Dermis blood vessel endothelial cell (primary cell): Measurements from ENCODE around the gene EXOSC3. TPM values are rescaled to one million over a fixed set of nuclear protein-coding genes. Genes with fewer than 3 reads are reported as not detected.
"Not testable (repeated sequence)": the region's sequence is repeated elsewhere in the genome, so short reads cannot be mapped to it uniquely, and the experiment has no call there.

Experiments used
- DNase-seq: peaks from one replicate; pipeline ENCODE4 v3.0.0; 2010
- total RNA-seq: library from RNA; depleted of rRNA; stranded (reverse); fragments of >200 nt; gene quantifications from 2 replicates; pipeline ENCODE4 v1.2.3, GENCODE V29; 2014

EXOSC3 gene
- total RNA-seq: 28.7 and 29.4 TPM in 2 replicates

DNA sequence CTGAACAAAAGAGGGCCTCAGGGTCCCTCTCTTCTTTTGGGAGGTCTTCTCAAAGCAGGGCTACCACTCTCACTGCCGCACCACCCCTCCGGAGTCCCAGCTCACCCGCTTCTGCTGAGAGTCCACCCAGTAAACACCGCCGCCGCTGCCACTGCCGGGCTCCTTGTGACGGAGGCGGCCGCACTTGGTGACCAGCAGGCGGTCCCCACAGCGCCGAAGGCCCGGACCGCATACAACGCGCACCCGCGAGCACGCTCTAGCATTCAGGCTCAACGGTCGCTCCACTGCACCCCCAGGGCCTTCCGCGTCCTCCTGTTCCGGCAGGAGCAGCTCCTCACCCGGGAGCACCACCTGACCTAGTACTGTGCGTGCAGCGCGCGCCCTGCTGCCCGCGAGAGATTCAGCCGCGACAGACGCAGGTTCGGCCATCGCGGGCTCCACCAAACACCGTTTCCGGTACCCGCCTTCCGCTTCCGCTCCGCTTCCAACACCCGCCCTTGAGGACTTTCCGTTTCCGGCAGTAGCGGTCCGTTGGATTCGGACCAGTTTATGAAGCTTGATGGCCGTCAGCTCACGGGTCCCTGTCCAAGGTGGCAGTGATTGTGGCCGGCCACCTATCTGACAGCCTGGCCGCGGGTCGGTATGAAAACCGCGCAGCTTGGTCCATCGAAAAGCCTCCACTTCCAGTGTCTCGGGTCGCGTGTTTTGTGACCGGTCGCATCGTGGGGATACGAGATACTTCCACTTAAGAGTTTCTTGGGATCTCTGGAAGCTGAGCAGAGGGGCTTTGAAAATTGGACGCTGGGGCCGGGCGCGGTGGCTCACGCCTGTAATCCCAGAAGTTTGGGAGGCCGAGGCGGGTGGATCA lies at the start of gene EXOSC3:
EXOSC3 (minus strand) TSS at position 449 of the 868 bp plus-strand sequence; CDS start at position 429, 20 bp downstream.
- DNase-seq: peak; percentile 93

DNA sequence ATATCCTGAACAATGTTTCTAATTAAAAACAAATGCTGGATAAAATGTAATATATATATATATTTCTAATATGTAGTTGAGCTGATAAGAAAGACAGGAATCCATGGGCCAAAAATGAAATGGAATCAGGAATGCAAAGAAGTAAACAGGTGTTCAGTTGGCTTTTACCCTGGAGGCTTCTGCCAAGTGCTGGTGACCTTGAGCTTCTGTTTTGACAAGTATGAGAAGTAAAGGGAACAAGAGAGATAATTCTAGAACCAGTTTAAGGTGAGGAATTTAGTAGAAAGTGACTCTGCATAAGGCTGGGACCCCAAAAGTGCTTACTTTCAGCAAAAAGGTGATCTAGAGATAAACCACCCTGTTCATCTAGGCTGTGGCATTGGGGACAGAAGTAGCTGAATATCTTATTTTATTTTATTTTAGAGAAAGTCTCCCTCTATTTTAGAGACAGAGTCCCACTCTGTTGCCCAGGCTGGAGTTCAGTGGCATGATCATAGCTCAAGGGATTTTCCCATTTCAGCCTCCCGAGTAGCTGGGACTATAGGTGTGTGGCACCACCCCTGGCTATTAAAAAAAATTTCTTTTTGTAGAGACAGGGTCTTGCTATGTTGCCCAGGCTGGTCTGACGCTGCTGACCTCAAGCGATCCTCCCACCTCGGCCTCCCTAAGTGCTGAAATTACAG lies 42.8 kb upstream of the EXOSC3 start:
- no peak for DNase-seq

DNA sequence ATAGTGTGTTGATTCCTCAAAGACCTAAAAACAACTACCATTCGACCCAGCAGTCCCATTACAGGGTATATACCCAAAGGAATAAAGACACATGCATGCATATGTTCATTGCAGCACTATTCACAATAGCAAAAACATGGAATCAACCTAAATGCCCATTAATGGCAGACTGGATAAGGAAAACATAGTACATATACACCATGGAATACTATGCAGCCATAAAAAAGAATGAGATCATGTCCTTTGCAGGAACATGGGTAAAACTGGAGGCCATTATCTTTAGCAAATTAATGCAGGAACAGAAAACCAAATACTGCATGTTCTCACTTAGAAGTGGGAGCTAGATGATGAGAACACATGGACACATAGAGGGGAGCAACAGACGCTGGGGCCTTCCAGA lies 40.3 kb upstream of the EXOSC3 start:
- DNase-seq: not testable (repeated sequence)

DNA sequence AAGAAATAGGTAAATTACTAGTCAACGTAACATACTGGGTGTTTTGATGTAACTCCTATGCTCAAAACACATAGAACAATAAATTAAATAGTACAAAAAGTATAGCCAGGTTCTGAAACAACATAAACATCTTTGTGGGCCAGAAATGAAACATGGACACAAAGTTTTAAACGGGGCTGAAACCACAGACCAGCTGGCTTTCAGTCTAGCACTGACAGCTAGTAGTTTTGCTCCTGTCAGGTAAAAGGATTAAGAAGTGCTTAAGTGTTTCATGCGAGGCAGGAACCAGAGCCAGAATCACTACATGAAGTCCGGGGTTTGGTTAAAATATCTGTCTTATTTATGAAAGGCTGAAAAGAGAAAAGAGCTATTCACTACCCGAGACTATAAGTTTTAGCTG lies 35.3 kb upstream of the EXOSC3 start:
- no peak for DNase-seq

DNA sequence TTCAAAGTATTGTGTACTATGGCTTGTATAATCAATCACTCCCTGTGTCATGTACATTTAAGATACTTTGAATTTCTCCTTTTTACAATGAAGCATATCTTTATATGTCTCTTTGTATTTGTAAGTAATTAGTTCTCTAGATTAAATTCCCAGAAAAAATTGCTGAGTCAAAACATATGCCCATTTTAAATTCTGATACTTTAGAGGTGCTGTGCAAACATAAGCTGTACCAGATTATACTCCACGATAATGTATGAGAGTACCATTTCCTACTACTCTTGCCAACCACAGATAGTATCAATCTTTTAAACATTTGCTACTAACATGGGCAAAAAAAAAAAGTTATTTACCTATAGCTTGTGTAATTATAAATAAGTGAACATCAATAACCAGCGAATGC lies 34.0 kb upstream of the EXOSC3 start:
- no peak for DNase-seq

DNA sequence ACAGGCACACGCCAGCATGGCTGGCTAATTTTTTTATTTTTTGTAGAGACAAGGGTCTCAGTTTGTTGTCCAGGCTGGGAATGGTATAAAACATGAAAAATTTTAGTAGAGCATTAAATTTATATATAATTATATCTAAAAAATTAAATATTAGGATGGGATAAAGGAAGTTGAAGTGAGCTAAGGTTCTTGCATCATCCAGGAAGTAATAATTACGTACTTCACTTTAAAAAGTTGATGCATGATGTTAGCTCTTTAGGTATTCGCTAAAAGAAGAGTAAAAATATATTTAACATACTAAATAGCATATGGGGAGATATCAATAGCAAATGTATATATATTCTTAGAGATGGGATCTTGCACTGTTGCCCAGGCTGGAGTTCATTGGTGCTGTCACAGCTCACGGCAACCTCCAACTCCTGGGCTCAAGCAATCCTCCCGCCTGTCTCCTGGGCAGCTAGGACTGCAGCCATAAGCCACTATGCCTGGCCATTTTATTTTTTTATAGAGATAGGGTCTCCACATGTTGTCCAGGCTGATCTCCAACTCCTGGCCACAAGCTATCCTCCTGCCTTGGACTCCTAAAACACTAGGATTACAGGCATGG lies 28.0 kb upstream of the EXOSC3 start:
- DNase-seq: no peak

DNA sequence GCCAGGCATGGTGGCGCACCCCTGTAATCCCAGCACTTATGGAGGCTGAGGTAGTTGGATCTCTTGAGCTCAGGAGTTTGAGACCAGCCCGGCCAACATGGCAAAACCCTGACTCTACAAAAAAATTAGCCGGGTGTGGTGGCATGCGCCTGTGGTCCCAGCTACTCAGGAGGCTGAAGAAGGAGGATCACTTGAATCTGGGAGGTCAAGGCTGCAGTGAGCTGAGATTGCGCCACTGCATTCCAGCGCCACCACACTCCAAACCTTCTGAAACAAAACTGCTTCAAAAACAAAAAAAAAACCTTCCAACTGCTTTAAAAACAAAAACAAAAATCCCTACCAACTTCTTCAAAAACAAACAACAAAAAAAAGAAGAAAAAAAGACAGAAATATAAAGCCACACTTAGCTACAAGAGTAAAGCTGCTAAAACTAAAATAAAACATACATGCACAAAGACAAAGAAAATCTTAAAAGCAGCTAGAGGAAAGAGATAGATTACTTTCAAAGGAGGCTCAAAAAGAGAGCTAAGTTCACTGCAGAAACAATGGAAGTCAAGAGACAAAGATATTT lies 27.1 kb upstream of the EXOSC3 start:
- DNase-seq: no peak

DNA sequence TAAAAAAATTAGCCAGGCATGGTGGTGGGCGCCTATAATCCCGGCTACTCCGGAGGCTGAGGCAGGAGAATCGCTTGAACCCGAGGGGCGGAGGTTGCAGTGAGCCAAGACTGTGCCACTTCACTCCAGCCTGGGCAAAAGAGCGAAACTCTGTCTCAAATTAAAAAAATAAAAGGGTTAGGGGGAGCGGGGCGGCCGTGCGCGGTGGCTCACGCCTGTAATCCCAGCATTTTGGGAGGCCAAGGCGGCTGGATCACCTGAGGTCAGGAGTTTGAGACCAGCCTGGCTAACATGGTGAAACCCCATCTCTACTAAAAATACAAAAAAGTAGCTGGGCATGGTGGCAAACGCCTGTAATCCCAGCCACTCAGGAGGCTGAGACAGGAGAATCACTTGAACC lies 24.8 kb upstream of the EXOSC3 start:
- not testable (repeated sequence) for DNase-seq

DNA sequence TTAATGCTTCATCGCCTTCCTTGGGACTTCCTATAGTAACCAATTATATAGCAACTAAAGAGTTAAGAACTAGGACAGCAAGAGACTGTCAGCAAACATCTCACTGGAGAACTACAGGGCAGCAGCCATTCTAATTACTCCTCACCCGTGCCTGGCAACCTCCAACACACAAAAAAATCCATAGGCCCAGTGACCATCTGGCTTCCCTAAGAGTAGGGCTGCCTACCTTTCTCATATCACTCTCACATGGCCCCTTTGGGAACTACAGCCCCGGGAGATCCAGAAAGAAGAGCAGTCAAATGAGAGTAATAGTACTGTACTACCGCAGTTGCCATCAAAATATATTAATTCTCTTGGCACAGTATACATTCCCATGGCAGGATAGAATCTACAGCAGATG lies 21.4 kb upstream of the EXOSC3 start:
- no peak for DNase-seq

DNA sequence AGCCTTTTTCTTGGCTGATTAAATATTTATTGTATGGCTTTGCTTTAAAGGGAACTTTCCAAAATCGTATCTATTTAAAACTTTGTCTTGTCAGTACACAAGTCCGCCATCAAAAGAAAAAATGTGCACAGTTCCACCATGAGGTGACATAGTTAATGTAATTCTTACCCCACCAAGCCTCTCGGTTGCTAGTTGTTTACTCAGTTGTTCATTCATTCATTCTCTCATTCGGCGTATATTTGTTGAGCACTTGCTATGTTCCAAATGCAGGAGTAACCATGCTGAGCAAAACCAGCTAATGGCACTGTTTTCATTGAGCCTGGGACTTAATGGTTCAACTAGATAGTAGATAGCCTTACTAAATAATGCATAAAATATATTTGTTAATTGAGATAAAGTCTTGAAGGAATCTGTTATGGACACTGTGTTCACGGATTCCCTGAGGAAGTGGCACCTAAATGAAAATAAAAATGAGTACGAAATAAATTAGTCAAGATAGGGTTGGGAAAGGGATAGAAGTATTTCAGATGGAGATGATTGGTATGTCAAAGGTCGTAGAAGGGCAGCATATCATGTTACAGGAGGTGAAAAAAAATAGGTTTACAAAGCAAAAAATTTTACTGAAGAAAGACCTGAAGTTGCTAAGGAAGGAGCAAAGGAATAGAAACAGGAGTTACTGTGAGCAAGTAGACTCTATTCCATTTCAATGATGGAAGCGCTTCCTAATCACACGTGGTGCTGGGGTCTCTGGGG lies 17.3 kb upstream of the EXOSC3 start:
- peak; percentile 7 for DNase-seq

DNA sequence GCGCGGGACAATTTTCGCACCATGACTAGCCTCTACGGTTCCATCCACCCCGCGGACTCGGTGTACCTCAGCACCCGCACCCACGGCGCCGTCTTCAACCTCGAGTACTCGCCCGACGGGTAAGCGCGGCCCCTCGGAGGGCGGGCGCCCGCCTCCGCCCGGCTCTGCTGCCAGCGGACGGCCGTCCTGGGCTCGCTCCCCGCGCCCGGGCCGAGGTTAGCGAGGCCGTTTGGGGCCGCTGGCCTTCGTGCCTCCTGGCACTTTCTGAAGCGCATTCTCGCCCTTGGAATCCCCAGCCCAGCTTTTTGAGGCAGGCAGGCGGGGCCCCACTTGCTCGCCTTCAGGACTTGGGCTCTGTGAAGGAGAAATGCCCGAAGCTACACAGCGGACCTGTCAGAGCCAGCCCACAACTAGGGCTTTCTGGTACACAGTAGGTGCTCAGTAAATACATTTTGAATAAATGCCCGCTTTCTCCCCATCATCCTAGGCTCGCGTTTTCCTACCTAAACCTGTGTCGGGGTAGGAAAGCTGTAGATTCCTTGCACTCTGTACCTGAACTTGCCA lies 16.5 kb upstream of the EXOSC3 start:
- DNase-seq: peak; percentile 47

DNA sequence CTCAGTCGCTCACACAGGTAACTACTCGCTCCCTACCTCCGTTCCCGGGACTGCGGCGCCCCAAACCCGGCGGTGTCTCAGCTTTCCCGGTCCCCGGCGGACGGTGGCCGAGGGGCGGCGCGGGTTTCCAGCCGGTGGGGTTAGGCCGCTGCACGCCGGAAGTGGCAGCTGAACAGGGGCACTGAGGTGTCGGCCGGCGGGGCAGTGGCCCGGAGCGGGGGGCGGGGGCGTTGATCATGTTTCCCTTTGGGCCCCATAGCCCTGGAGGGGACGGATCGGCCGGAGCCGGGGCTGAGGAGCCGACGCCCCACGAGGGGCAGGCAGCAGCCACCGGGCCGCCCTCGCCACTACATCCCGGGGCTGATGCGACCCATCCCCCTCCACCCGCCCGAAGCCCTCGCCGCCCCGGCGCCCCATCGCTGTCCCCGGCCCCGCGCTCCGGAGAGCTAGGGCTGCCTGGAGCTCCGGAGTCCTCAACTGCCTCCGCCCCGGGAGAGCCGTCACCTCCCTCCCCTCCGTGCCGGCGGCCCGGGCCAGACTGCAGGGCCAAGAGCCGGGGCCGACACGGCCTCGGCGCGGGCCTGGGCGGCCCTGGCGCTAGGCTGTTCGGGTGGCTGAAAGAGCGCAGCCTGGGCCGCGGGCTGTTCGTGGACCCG lies 15.9 kb upstream of the EXOSC3 start, which contains the start of gene DCAF10:
DCAF10 (plus strand) TSS at position 167 of the 656 bp plus-strand sequence; CDS start at position 237, 70 bp downstream.
- peak; percentile 92 for DNase-seq

DNA sequence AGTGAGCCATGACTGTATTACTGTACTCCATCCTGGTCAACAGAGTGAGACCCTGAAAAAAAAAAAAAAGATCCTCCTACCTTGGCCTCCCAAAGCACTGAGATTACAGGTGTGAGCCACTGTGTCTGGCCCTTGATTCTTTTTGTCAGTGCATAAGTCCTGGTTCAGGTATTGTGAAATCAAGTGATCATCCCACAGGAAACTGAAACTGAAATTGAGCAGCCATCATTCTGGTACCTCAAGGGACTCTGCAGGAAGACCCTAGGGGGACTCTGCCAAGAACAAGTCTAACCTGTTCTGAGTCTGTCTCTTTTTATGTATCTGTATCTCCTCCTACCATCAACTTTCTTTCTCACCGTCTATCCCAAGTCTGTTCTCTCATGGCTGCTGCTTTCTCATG lies 13.8 kb upstream of the EXOSC3 start:
- no peak for DNase-seq

DNA sequence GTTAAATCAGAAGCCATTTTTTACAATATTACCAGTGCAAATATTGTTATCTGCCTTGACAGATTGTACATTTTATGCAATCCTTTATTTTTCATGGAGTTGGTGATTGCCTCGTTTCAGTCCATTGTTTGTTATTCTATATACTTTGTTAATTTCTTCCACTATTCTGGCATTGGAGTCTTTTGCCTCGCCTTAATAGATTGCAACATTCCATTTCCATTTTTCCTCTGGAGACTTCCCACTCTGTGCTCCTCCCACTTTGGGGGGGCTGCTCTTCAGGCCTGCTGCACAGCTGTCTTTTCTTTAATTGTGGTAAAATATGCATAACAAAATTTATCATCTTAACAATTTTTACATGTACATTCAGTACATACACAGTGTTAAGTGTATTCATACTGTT lies 11.4 kb upstream of the EXOSC3 start:
- no peak for DNase-seq

DNA sequence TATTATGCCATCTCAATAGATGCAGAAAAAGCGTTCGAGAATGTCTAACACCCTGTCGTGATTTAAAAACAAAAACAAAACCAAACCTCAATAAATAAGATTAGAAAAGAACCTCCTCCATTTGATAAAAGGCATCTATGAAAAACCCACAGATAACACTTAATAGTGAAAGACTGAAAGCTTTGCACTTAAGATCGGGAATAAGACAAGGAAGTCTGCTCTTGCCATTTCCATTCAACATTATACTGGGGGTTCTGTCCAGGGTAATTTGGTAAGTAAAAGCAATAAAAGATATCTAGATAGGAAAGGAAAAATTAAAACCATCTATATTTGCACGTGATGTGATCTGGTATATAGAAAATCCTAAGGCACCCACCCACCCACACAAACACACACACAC lies 7.3 kb upstream of the EXOSC3 start:
- no peak for DNase-seq

DNA sequence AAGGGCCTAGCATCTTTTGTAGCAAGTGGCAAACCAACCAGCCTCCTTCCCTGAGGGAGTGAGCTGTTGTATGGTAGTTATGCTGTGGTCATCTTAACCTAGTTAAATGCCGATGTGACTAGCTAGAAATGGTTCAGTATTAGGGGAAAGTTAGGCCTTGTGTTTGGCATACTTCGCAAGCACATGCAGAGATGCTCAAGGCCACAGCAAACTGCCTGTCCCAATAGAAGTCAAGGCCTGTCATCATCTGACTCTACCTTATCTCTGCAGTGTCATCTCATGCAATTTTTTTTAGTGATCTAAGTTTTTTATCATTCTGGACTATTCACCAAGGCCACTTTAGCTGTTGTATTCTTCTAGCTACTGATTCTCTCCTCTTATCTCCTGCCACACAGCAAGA lies 5.2 kb upstream of the EXOSC3 start:
- DNase-seq: no peak

DNA sequence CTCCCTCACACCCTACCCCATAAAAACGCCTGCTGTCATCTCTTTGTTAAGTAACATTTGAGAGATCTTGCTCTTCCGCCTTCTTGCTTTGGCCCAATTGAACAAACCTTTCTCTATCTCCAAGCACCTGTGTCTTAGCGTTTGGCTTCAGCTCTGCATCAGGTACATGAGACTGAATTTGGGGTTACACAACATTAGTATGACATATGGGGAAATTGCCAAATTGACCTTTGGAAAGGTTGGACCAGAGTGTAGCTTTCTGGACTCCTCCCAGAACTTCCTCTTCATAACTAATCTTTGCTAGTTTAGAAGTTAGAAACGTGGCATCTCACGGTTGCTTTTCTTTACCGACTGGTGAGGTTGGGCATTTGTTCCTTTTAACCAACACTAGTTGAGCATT lies 3.5 kb upstream of the EXOSC3 start:
- DNase-seq: no peak

DNA sequence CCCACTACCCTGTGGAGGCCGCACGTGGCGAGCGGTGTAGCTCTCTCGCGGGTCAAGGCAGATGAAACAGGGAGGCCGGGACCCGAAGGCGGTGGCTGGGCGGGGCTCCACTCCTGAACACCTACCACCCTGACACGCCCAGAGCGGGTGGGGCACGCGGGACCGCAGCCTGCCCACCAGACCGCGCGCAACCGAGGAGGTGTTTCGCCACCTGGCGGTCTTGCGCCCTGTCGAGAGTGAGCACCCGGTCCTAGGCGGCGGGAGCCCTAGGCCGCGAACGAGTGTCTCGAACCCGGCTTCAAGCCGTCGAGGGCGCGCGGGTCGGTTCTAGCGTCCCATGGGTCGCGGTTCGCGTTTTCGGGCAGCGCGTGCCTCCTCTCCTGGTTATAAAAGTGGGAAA lies 2.2 kb upstream of the EXOSC3 start:
- no peak for DNase-seq

DNA sequence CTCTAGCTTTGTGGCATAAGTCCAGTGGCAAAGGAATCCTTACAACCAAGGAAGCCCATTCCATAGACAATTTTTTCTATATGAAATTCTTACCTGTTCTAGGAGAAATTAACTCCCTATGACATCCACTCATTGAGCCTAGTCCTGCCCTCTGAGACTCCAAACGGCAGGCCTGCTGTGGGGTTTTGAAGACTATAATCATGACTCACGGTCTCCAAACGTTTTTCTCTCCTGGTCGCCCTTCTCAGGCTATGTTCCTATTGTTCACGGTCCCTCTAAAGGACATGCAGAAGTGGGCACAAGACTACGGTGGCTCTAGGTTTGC lies 611 bp downstream of the EXOSC3 start:
- DNase-seq: peak; percentile 46

DNA sequence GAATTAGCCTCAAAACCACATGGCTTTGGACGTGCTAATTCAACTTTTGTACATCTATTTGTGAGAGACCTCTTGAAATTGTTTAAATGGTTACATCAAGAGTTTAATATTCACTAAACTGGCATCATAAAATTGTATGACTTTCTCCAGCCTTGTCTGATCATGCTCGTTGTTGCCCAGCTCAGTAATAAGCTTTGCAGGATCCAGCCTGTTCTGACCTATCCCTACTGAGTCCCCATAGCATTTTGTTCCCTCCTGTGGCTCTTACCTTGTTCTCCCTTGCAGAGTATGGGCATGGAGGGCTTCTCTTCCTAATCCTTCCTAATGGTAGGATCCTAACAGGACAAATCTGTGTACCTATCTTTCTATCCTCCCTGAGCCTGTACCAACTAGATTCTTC lies 6.3 kb downstream of the EXOSC3 start:
- DNase-seq: no peak

DNA sequence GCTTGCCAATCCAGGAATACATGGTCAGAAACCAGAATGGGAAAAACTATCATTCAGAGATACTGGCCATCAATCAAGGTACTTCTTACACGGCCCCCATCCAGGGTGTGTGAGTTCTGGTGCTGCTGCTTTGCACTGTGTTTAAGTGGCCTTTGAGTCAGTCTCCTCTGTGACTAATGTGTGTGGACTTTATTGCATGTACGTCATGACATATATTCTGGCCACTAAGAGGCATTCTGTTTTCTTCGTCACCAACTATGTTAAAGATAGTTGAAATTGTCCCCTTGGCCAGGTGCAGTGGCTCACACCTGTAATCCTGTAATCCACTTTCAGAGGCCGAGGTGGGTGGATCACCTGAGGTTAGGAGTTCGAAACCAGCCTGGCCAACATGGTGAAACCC lies 8.5 kb downstream of the EXOSC3 start:
- DNase-seq: no peak
